ENCODE measurements around the gene CNOT6.
"Not testable (repeated sequence)": the region's sequence is repeated elsewhere in the genome, so short reads cannot be mapped to it uniquely, and the experiment has no call there.

CNOT6 gene

DNA sequence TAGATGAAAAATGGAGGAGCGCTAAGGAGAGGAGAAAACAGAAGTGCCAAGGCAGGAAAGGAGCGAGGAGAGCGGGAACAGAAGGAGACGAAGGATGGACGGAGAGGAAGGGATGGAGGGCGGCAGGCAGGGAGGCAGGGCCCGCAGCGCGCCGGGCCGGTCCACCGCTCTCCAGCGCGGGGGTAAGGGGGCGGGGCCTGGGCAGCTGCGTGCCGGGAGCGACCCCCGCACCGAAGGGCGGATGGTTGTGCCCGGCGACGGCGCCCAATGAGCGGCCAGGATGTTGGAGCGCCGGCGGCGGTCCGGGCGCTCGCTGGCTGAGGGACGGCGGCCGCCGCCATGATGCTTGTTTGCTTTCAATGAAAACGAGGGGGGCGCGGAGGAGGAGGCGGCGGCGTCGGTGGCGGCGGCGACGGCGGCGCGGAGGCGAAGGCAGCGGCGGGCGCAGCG, at the start of gene CNOT6:
Gene CNOT6, plus strand, starts transcription at position 320 of the 450 bp plus-strand sequence. CDS start 34,898 bp downstream, outside the sequence.
- DNase-seq = peak; percentile 87

DNA sequence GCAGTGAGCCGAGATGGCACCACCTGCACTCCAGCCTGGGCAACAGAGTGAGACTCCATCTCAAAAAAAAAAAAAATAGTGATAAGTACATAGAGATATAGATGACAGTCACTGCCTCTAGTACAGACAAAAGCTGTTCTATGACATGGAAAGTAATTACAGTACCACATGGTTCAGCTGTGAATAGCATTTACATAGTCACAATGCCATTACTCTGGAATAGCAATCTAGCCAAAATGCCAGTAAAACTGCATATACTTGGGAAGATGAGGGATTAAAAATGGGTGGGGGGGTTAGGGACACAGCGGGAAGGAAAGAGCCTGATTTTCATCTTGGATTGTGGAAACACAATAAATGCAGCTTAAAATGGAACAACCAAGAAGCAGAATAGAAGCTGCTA, 39.4 kb upstream of the CNOT6 start:
- no peak for DNase-seq

DNA sequence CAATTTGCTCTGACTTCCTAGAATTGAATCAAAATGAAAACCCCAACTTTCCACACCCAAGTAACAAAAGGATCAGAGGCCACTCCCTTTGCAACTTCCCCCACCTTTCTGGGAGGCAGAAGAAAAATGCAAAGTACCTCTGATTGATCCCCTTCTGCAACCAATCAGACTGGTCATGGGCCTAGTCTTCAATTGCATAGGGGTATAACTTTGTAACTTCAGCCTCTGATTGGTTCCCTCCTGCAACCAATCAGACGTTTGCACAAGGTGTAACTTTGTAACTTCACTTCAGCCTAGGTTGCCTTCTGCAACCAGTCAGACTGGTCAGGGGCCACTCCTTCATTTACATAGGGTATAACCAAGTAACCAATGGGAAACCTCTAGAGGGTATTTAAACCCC, 38.3 kb upstream of the CNOT6 start:
- DNase-seq = no peak

DNA sequence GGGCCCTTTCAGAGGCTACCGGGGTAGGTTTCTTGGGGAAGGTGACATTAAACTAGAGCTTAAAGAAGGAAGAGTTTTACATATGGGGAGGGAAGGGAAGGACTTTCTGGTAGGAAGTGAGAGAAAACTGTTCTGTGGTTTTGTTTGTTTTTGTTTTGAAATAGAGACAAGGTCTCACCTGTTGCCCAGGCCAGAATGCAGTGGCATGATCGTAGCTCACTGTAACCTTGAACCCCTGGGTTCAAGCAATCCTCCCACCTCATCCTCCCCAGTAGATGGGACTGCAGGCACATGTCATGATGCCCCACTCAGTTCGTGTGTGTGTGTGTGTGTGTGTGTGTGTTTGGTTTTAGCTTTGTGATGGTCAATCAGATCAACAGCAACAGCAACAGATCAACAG, 37.4 kb upstream of the CNOT6 start:
- no peak for DNase-seq

DNA sequence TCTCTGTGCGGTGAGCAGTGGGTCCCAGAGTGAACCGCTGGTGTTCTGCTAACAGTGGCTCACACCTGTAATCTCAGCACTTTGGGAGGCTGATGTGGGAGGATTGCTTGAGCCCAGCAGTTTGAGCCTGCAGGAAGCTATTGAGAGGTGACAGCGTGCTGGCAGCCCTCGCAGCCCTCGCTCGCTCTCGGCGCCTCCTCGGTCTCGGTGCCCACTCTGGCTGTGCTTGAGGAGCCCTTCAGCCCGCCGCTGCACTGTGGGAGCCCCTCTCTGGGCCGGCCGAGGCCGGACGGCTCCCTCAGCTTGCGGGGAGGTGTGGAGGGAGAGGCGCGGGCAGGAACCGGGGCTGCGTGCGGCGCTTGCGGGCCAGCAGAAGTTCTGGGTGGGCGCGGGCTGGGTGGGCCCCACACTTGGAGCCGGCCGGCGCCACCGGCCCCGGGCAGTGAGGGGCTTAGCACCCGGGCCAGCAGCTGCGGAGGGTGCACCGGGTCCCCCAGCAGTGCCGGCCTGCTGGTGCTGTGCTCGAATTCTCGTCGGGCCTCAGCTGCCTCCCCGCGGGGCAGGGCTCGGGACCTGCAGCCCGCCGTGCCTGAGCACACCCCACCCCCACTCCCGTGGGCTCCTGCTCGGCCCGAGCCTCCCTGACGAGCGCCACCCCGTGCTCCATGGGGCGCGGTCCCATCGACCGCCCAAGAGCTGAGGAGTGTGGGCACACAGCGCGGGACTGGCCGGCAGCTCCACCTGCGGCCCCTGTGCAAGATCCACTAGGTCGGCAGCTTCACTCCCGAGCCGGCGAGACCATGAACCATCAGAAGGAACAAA, 35.1 kb upstream of the CNOT6 start:
- DNase-seq = not testable (repeated sequence)

DNA sequence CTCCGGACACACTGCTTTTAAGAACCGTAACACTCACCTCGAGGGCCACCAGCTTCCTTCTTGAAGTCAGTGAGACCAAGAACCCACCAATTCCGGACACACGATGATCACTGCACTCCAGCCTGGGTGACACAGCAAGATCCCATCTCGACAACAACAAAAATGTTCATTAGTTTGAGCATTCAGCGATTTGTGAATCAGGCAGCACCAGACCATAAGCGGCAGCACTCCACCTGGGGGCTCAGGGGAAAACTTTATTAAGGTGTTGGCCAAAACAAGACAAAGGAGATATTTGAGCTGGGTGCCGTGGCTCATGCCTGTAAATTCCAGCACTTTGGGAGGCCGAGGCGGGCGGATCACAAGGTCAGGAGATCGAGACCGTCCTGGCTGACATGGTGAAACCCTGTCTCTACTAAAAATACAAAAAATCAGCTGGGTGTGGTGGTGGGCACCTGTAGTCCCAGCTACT, 34.5 kb upstream of the CNOT6 start:
- not testable (repeated sequence) for DNase-seq

DNA sequence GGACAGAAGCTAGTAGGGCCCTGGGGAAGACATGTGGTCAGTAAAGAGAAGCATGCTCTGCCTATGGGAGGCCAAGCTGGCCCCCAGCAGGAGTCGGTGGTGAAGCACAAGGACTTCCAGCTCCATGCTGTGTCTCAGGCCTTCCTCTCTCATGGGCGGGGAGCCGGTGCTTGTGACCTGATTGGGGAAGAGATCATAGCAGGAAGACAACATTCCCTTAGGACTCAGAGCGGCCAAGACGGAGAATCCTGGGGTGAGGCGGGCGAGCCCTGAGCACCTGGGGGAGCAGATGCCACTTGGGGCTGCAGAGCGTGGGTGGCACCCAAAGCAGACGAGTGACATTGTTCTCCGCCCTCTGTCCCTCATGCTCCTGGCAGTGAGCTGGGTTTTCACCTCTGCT, 33.3 kb upstream of the CNOT6 start:
- no peak for DNase-seq

DNA sequence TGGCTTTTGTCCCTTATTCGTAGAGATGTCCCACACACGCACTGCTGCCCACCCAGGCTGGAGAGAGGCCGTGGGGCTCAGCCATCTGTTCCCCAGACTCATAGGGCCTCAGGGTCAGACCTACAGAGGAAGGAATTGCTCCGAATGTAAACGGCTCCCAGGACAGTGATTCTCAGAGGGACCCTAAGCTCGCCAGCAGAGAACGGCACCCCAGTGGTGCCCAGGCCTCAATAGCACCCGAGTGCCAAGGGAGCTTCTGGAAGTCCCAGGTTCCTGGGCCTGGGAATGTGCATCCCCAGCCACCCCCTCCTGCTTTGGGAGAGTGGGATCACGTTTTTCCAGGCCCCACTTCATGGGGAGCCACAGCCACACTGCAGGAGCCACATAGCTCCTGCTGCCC, 32.9 kb upstream of the CNOT6 start:
- no peak for DNase-seq

DNA sequence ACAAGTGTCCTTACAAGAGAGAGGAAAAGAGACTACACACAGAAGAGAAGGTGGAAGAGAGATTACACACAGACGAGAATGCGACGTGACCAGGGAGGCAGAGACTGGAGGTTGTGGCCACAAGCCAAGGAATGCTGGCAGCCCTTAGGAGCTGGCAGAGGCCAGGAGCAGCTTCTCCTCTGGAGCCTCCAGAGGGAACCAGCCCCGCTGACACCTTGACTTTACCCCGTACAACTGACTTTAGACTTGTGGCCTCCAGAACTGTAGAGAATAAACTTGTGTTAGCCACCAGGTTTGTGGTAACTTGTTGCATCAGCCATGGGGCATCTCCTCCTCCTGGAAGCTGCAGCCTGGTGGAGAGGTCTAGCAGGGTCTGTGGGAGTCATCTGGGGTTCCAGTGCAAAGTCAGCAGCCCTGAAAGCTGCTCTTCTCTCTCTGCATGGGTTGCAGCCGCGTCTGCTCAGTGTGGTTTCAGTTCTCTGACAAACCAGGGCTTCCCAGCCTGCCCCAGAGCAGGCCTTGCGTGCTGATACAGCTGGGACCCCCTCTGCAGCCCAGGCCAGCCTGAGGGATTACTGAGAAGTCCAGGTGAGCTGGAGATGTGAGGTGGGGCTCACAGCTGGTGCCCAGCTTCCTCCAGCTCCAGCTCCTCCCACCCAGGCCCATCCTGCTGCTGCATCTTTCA, 30.8 kb upstream of the CNOT6 start:
- DNase-seq = no peak

DNA sequence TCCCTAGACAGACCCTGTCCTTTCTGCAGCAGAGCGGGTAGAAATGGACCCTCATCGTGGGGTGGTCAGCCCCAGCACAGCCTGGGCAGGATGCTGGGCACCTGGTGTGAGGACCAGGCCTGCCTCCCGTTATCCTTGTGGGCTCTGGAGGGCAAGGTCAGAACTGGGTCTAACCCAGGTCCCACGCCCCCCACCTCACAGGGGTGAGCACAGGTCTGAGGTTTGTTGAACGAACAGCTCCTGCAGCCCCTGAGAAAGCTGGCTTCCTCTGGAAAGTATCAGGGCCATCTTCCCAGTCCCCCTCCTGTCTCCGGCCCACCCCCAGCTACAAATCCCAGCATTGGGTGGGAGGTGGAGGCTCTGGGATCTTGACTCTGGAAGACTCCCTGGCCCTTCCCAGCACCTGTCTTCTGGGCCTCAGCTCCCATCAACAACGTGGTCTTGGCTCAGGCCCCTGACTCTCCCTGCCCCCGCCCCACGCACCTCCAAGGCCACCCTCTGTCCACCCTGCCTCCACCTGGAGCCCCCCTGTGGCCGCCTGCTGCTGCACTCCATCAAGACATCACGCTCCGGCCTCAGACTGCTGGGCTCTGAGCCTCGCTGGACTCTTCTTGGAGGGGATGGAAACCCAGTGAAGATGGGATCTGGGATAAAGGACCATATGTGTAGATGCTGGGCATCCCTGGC, 30.1 kb upstream of the CNOT6 start:
- no peak for DNase-seq

DNA sequence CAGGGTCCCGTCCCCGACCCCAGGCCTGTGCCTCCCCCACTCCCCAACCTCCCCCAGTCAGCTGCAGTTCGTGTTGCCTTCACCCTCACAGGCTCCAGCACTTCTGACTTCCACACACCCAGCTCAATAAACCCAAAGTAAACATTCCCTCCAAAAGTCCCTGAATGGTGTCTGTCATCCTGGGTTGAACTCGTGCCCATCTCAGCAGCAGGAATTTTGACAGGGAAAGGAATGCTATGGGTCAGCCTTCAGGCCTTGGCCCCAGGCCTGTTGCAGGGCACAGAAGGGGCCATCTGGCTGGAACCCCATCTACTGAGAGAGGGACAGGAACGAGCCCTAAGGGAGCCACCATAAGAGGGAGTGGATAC, 29.6 kb upstream of the CNOT6 start:
- DNase-seq = no peak

DNA sequence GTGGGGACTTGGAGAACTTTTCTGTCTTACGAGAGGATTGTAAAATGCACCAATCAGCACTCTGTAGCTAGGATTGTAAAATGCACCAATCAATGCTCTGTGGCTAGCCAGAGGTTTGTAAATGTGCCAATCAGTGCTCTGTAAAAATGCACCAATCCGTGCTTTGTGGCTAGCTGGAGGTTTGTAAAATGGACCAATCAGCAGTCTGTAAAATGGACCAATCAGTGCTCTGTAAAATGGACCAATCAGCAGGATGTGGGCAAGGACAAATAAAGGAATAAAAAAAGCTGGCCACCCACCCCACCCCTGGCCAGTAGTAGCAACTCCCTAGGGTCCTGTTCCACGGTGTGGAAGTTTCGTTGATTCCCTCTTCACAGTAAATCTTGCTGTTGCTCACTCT, 29.1 kb upstream of the CNOT6 start:
- not testable (repeated sequence) for DNase-seq

DNA sequence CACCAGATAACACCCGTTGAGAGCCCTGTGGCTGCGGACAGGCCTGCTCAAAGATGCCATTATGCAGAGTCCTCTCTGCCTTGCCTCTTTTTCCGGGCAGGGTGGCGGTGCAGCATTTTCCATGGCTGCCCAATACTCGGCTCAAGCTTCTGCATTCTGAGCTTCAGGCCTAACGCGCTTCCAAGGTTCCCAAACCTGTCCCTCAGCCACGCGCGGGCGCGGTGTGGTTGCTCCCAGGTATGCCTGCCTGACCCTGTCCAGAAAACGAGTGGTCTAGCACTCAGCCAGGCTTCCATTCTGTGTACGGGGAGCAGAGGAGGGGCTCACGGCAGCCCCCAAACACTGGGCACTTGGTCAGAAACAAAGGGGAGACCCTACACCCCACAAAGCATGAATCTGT, 27.9 kb upstream of the CNOT6 start:
- no peak for DNase-seq

DNA sequence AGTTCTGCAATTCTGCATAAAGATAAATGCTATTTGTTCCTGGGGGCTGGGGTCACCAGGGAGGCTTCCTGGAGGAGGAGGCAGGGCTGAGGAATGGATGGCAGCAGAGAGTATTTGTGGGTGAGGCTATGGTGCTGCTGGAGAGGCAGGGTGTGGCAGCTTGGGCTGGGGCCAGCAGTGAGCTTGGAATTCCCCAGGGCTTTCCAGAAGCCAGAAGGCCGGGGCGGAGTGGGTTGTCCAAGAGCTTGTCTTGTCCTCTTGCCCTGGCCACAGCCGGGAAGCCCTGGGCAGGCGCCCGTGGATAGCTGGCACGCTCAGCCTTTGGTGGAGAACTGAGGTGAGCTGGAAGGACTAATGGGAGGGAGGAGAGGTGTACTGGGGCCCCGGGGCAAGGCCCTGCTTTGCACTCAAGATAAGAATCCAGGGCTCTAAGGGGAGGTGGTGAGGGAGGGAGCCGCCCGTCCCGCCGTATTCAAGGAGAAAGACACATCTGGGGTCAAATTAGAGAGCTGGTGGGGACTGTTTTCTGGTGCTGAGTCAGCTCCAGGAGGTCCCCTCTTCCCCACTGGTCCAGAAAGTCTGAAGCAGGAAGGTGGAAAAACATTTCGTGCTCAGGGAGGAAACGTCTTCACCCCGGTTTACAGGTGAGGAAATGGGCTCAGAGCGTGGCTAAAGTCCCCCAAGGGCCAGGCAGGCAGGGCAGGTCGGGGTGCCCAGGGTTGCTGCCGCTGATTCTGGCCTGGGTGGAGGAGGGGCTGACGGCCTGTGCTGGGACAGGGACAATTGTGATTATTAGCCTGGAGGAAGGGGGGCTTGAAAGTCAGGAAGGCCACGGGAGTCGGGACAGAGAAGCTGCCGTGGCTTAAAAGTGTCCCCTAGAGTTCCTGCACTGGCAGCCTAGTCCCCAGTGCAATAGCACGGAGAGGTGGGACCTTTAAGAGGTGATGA, 26.9 kb upstream of the CNOT6 start:
- DNase-seq = no peak

DNA sequence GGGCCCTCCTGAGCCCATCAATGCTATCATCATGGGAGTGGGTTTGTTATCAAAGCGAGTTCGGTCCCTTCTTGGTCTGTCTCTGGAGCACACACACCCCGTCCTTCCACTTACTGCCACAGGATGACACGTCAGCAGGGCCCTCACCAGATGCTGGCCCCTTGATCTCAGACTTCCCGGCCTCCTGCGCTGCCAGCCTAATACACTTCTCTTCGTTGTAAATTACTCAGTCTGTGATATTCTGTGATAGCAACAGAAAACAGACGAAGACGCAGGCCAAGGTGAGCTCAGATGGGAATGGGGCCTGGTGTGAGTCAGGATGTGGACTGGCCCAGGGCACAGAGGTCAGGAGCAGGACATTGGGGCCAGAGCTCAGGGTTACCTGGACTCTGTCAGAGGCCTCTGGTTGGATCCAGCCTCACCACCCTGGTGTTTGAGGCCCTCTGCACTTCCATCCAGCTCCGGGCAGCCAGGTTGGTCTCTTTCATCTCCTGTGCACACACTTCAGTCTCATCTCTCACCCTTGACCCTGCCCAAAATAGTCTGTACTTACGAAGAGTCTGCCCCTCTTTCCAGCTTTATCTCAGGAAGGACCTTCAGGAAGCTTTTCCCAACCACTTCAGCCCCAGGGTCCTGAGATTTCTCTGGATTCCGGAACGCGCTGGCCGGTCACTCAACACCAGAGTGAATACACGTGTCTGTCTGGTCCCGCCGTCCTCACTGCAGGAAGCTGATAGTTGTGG, 26.0 kb upstream of the CNOT6 start:
- DNase-seq = no peak

DNA sequence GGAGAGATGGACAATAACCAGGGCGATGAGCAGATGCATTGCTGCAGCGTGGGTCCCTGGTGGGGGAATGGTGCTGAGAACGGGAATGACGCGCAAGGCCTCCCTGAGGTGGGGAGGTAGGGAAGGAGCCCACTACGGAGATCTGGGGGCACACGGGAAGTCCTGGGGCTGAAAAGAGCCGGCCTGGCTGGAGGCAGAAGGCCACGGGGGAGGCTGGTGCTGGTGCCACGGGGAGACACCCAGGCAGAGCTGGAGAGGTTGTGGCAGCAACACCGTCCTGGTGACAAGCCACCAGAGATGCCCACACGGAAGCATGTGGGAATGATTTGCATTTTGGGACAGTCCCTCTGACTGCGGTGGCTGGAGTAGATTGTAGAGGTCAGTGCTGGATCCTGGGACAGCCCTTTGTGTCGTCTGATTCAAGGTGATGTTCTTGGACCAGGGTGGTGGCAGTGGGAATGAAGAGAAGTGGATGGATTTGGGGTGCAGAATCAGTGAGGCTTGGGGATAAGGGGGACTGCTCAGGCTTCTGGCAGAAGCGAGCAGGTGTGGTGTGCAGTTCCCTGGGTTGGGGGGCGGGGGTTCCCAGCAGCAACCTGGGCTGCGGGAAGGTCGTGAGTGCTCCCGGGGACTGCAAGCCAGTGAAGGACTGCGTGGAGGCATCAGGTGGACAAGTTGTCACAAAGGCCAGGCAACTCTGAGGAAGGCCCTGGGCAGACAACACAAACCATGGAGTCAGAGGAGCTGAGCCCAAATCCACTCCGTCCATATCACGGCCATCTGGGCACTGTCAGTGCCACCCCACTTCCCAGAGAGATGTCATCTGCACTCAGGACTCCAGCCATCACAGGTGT, 25.2 kb upstream of the CNOT6 start:
- DNase-seq = no peak

DNA sequence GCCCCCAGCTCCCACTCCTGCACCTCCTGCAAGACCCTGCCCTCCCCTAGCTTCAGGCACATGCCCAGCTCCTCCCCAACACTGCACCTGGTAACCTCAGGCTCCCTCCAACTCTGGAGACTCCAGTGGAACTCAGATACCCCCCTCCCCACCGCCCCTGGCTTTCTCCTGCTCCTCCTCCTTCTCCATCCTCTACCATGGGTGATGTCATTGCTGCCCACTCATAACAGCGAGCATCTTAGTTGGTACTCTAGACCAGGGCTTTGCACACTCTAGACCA, 24.7 kb upstream of the CNOT6 start:
- no peak for DNase-seq

DNA sequence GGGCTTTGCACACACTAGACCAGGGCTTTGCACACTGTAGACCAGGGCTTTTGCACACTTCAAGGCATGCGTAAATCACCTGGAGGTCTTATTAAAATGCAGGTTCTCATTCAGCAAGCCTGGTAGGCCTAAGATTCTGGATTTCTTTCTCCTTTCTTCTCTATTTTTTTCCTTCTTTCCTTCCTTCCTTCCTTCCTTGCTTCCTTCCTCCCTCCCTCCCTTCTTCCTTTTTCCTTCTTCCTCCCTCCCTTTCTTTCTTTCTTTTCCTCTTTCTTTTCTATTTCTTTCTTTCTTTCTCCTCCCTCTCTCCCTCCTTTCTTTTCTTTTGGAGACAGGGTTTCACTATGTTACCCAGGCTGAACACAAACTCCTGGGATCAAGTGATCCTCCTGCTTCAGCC, 24.3 kb upstream of the CNOT6 start:
- DNase-seq = no peak

DNA sequence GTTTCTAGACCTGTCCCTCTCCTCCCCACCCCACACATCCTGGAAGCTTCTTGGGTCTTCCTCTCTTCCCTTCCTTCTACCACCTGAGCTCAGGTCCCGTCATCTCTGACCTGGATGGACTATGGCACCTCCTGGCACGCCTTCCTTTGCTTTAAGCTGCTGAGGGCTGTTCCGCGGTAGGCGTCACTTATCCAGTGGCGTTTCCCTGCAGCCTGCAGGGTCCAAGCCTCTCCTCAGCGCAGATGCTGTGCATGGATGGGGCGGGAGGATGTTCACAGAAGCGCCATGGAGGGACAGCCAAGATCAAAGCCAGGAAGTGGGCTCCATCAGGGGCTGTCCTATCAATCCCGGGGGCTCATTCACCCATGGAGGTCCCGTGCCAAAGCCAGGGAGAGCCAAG, 23.8 kb upstream of the CNOT6 start:
- DNase-seq = no peak

DNA sequence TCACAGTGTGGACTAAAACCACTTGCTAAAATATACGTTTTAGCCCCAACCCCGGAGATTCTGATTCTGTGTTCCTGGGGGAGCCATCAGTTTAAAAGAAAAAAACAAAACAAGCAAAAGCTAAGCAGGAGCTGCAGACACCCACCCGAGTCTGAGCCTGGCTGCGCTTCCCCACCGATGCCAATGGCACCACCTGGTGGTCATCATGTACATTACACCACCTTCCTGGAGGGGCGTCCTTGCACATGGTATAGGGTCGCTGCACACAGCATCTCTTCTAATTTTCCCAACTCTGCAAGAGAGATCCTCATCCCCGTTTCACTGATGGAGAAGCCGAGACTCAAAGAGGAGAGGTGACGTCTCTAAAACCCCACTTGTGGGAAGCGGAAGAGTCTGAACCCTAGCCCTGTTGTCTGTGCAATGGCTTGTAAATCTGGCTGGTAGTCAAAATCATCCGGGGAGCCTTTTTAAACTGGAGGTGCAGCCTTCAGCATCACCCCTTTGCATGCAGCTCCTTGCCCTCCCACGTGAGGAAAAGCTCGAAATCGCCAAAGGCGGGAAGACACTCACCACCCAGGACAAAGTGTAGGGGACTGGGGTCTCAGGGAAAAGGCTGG, 23.1 kb upstream of the CNOT6 start:
- peak; percentile 22 for DNase-seq

DNA sequence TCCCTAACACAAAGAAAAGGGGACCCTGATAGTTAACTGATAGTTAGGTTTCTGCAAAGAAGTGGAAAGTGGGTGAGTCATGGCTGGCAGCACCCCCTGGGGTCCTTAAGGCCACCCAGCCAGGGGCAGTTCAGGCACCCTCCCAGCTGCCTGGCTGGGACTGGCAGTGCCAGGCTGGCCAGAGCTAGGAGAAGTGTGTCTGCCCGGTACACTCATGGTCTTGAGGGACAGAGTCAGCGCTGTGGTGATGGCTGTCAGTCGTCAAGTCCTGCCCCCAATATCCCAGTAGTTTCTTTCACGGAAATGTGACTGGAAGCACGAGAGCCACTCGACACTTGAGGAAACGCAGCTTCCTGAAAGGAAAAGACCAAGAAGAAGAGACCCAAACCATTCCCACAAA, 22.3 kb upstream of the CNOT6 start:
- no peak for DNase-seq
